Activated CD4-positive, alpha-beta memory T cell treated with anti-CD3 and anti-CD28 coated beads, Interleukin-2, amount 10 ng/mL, durations not matched to agents 7 days and 5 days (primary cell): Measurements from ENCODE around the gene ELMO3. TPM values are rescaled to one million over a fixed set of nuclear protein-coding genes. Genes with fewer than 3 reads are reported as not detected.

Source experiments
- CTCF ChIA-PET: fragments of 350-600 bp; sonication (Branson Sonifier 250); formaldehyde crosslinking; loops from one replicate; lab custom pipeline; 2021; ENCODE audit warnings: antibody characterized with exemption, inconsistent platforms; lab: Charles Lee
- POLR2A ChIA-PET: fragments of 350-600 bp; sonication (Branson Sonifier 250); formaldehyde crosslinking; loops from one replicate; lab custom pipeline; 2021; ENCODE audit warnings: antibody characterized with exemption; lab: Charles Lee
- DNase-seq: peaks from one replicate; pipeline ENCODE4 v3.0.0-alpha.2; 2020
- H3K27ac Mint-ChIP-seq: one replicate; pipeline ENCODE4 v1.8.0; 2021; ENCODE audit warnings: mild to moderate bottlenecking, mixed read lengths
- H3K27me3 Mint-ChIP-seq: one replicate; pipeline ENCODE4 v1.8.0; 2021; ENCODE audit warnings: mixed read lengths
- H3K36me3 Mint-ChIP-seq: one replicate; pipeline ENCODE4 v1.8.0; 2021; ENCODE audit warnings: low read depth, mixed read lengths
- H3K4me1 Mint-ChIP-seq: one replicate; pipeline ENCODE4 v1.8.0; 2021; ENCODE audit warnings: mixed read lengths
- H3K4me3 Mint-ChIP-seq: one replicate; pipeline ENCODE4 v1.8.0; 2021; ENCODE audit warnings: mild to moderate bottlenecking, mixed read lengths
- H3K9me3 Mint-ChIP-seq: one replicate; pipeline ENCODE4 v1.8.0; 2021; ENCODE audit warnings: mixed read lengths
- total RNA-seq, 2 experiments: library from RNA; stranded (reverse); gene quantifications; one replicate each; pipeline ENCODE4 v1.2.3, GENCODE V29; 2021

Gene ELMO3
- total RNA-seq, 2 experiments from 2014 or later, result 7.3 to 8.3 TPM

GRCh38 chr16:67185651-67186134 is 13.2 kb upstream of the ELMO3 start:
- Mint-ChIP-seq H3K27ac (no peak overlapping the region), H3K4me3 (peak overlapping the region; percentile 78), H3K36me3 (no peaks in the 10 kb centered on the region), H3K9me3 (no peaks in the 10 kb centered on the region), H3K4me1 (peaks cover 16% of the 10 kb centered on the region), H3K27me3 (peaks cover 8% of the 10 kb centered on the region)
- DNase-seq, result no peak
- ChIA-PET CTCF (interaction anchor here (0.7 to 4.2 kb wide), 19 partner anchors 11 to 242 kb away, joined by 3 to 56 read pairs (median 6); partner anchors contain the start of genes B3GNT9, FBXL8, FHOD1 and TMEM208), POLR2A (interaction anchor here (1.0 to 6.6 kb wide), 7 partner anchors 13 to 174 kb away, joined by 3 to 59 read pairs (median 6); partner anchors contain the start of genes B3GNT9, FBXL8, NOL3 and TRADD)

DNA sequence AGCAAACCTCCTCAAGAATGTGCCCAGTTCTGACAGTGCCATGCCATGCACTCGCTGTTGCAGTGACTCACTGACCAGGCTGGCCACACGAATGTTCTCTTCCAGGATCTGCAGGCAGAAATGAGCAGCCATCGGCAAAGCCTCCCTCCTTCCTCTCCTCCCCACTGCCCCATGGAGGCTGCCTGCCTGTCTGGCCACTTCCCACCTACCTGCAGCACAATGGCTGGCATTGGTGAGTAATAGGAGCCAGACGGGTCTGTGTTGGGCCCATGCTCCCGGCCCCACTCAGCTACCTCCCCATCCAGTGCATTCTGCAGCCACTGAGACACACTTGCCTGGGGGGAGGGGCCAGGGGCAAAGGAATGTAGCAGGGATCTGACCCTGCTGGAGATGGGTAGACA is 12.4 kb upstream of the ELMO3 start:
- Mint-ChIP-seq H3K27me3 (peaks cover 8% of the 10 kb centered on the region), H3K4me1 (peaks cover 21% of the 10 kb centered on the region), H3K4me3 (no peak overlapping the region), H3K36me3 (no peaks in the 10 kb centered on the region), H3K27ac (no peak overlapping the region), H3K9me3 (no peaks in the 10 kb centered on the region)
- no peak for DNase-seq
- ChIA-PET POLR2A (interaction anchor here (1.1 to 6.6 kb wide), 3 partner anchors 26 to 173 kb away, joined by 3 to 59 read pairs (median 3); partner anchors contain the start of genes FBXL8 and TRADD), CTCF (interaction anchor here (1.1 to 2.2 kb wide), 3 partner anchors 11 to 230 kb away, joined by 3 to 8 read pairs (median 8); no protein-coding TSS in a partner anchor)

DNA sequence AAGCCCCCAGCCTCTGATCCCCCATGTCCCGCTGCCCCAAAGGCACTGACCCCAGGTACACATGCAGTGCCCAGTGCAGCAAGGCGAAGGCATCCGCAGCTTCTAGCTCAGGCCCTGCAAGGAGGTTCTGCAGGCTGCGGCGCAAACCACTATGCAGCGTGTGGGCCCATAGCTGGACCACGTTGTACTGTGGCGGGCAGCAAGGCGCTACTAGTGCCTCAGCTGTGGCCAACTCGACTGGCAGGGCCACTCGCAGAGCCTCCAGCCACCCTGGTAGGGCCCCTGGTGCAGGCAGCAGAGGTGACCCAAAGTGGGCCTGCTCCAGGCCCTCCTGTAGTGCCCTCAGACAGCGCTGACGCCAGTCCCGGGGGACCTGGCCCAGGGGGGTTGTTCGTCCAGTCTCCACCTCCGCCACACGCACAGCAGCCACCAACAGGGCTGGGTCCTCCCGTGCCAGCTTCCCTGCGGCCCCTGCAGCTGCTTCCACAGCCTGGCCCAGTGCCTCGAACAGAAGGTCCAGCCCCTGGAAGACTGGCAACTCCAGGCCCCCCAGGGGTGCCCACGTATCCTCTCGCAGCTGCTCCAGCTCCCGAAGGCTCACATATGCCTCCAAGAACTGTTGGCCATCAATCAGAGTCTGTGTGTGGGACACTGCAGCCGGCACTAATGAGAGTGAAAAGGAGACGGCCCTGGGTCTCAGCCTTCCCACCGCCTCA is 11.6 kb upstream of the ELMO3 start:
- H3K9me3 Mint-ChIP-seq, result no peaks in the 10 kb centered on the region
- H3K4me3 Mint-ChIP-seq, result no peak overlapping the region
- H3K27ac Mint-ChIP-seq, result no peak overlapping the region
- ChIA-PET CTCF (interaction anchor here (1.1 kb wide), 1 partner anchor 169 kb away, joined by 3 read pairs; no protein-coding TSS in a partner anchor), POLR2A (interaction anchor here (0.8 to 1.5 kb wide), 3 partner anchors 27 to 173 kb away, joined by 3 read pairs; no protein-coding TSS in a partner anchor)
- H3K27me3 Mint-ChIP-seq, result peaks cover 8% of the 10 kb centered on the region
- no peaks in the 10 kb centered on the region for H3K36me3 Mint-ChIP-seq
- peaks cover 25% of the 10 kb centered on the region for H3K4me1 Mint-ChIP-seq
- no peak for DNase-seq

- H3K27me3 Mint-ChIP-seq, result peaks cover 8% of the 10 kb centered on the region
- DNase-seq, result no peak
- peaks cover 6% of the 10 kb centered on the region for H3K36me3 Mint-ChIP-seq
- H3K4me1 Mint-ChIP-seq, result peaks cover 34% of the 10 kb centered on the region
- ChIA-PET POLR2A (interaction anchor here (1.1 kb wide), 1 partner anchor 175 kb away, joined by 3 read pairs; no protein-coding TSS in a partner anchor), CTCF (interaction anchor here (0.7 kb wide), 1 partner anchor 33 kb away, joined by 3 read pairs; no protein-coding TSS in a partner anchor)
- H3K4me3 Mint-ChIP-seq, result no peak overlapping the region
- H3K9me3 Mint-ChIP-seq, result no peaks in the 10 kb centered on the region
- H3K27ac Mint-ChIP-seq, result no peak overlapping the region
These were observed 10.6 kb upstream of the ELMO3 start for GRCh38 chr16:67188323-67188722.

DNA sequence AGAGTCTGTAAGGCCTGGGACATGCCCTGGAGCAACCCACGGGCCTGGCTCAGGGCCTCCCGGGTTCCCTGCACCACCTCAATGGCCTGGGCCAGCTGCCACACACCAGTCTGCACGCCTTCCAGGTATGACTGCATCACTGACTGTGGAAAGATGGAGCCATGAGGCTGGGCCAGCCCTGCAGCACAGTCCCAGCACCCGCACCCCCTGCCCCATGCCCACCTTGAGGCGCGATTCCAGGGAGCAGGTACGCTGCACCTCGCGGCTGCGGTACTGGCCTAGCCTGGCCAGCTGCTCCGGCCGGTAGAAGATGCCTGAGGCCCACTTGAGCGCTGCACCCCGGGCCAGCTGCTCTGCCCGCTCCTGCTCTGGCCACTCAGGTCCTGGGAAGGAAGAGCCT is 10.1 kb upstream of the ELMO3 start:
- ChIA-PET POLR2A (interaction anchor here (1.1 kb wide), 1 partner anchor 175 kb away, joined by 3 read pairs; no protein-coding TSS in a partner anchor), CTCF (interaction anchor here (0.7 kb wide), 2 partner anchors 9 to 34 kb away, joined by 3 read pairs; no protein-coding TSS in a partner anchor)
- H3K36me3 Mint-ChIP-seq, result peaks cover 11% of the 10 kb centered on the region

GRCh38 chr16:67190041-67190440 is 8.9 kb upstream of the ELMO3 start, which contains the start of gene EXOC3L1:
EXOC3L1 (minus strand) TSS chr16:67190136; CDS start chr16:67189676, 460 bp downstream.
- POLR2A ChIA-PET, result no interaction called here

More for the DNA sequence above, 10.1 kb upstream of the ELMO3 start:
- no peak for DNase-seq
- Mint-ChIP-seq H3K9me3 (no peaks in the 10 kb centered on the region), H3K4me3 (no peak overlapping the region), H3K27me3 (peaks cover 8% of the 10 kb centered on the region), H3K4me1 (peaks cover 39% of the 10 kb centered on the region), H3K27ac (no peak overlapping the region)

GRCh38 chr16:67190448-67191399 is 8.2 kb upstream of the ELMO3 start:
- POLR2A ChIA-PET, result no interaction called here
- H3K27me3 Mint-ChIP-seq, result peaks cover under 1% of the 10 kb centered on the region
- DNase-seq, result no peak
- H3K27ac Mint-ChIP-seq, result no peak overlapping the region
- peaks cover 41% of the 10 kb centered on the region for H3K4me1 Mint-ChIP-seq
- CTCF ChIA-PET, result no interaction called here
- H3K9me3 Mint-ChIP-seq, result no peaks in the 10 kb centered on the region
- H3K4me3 Mint-ChIP-seq, result no peak overlapping the region
- H3K36me3 Mint-ChIP-seq, result peaks cover 30% of the 10 kb centered on the region

More at GRCh38 chr16:67190041-67190440, 8.9 kb upstream of the ELMO3 start, which contains the start of gene EXOC3L1:
- Mint-ChIP-seq H3K36me3 (peaks cover 24% of the 10 kb centered on the region), H3K27me3 (peaks cover 8% of the 10 kb centered on the region), H3K9me3 (no peaks in the 10 kb centered on the region), H3K4me1 (peaks cover 41% of the 10 kb centered on the region), H3K27ac (no peak within 1 kb of the TSS), H3K4me3 (no peak within 1 kb of the TSS)
- CTCF ChIA-PET, result interaction anchor here (1.1 kb wide), 1 partner anchor 172 kb away, joined by 4 read pairs; no protein-coding TSS in a partner anchor
- DNase-seq, result no peak

GRCh38 chr16:67191411-67191994 is 7.4 kb upstream of the ELMO3 start:
- ChIA-PET CTCF (interaction anchor here (0.9 to 1.6 kb wide), 5 partner anchors 28 to 237 kb away, joined by 3 to 5 read pairs (median 4); no protein-coding TSS in a partner anchor), POLR2A (interaction anchor here (1.2 to 2.2 kb wide), 5 partner anchors 11 to 40 kb away, joined by 3 to 14 read pairs (median 3); partner anchors contain the start of genes B3GNT9 and TMEM208)
- H3K27me3 Mint-ChIP-seq, result no peaks in the 10 kb centered on the region
- H3K9me3 Mint-ChIP-seq, result no peaks in the 10 kb centered on the region
- H3K36me3 Mint-ChIP-seq, result peaks cover 38% of the 10 kb centered on the region
- H3K27ac Mint-ChIP-seq, result peak overlapping the region; percentile 72
- no peak for DNase-seq
- peak overlapping the region; percentile 86 for H3K4me3 Mint-ChIP-seq
- peaks cover 46% of the 10 kb centered on the region for H3K4me1 Mint-ChIP-seq

GRCh38 chr16:67191995-67192681 is 6.8 kb upstream of the ELMO3 start, which contains the start of gene E2F4:
E2F4 (plus strand) TSS chr16:67192155; CDS start chr16:67192228, 73 bp downstream.
- peak within 1 kb of the TSS; percentile 83 for H3K27ac Mint-ChIP-seq
- POLR2A ChIA-PET, result interaction anchor here (0.9 to 3.1 kb wide), 17 partner anchors 10 to 217 kb away, joined by 3 to 18 read pairs (median 5); partner anchors contain the start of genes B3GNT9, FBXL8, PHAF1 and TMEM208

DNA sequence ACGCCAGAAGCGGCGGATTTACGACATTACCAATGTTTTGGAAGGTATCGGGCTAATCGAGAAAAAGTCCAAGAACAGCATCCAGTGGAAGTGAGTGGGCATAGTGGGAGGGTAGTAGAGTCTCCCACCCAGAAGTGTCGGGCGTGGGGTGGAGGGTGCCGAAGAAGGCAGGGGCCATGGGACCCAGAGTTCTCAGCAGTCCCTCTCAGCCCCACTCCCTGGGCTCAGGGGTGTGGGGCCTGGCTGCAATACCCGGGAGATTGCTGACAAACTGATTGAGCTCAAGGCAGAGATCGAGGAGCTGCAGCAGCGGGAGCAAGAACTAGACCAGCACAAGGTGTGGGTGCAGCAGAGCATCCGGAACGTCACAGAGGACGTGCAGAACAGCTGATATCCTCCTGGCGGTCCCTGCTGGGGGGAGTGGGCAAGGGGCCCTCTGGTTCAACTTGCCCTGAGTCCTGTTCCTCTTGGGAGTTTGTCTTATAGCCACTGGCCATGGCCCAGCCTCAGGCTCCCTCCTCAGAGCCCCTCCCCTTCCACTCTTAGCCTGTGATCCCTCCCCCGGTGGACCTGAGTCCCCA is 6.1 kb upstream of the ELMO3 start:
- H3K36me3 Mint-ChIP-seq, result peaks cover 49% of the 10 kb centered on the region
- H3K27ac Mint-ChIP-seq, result peak overlapping the region; percentile 83
- H3K9me3 Mint-ChIP-seq, result no peaks in the 10 kb centered on the region
- CTCF ChIA-PET, result interaction anchor here (0.9 to 2.2 kb wide), 15 partner anchors 18 to 245 kb away, joined by 3 to 7 read pairs (median 4); partner anchors contain the start of genes FBXL8, TMEM208 and TRADD
- peak; percentile 57 for DNase-seq
- POLR2A ChIA-PET, result interaction anchor here (0.9 to 3.1 kb wide), 18 partner anchors 9 to 218 kb away, joined by 3 to 18 read pairs (median 5); partner anchors contain the start of genes B3GNT9, FBXL8, PHAF1 and TMEM208
- H3K4me1 Mint-ChIP-seq, result peaks cover 50% of the 10 kb centered on the region
- peak overlapping the region; percentile 86 for H3K4me3 Mint-ChIP-seq
- H3K27me3 Mint-ChIP-seq, result no peaks in the 10 kb centered on the region

More at GRCh38 chr16:67191995-67192681, 6.8 kb upstream of the ELMO3 start, which contains the start of gene E2F4:
- H3K4me3 Mint-ChIP-seq, result peak within 1 kb of the TSS; percentile 86
- no peaks in the 10 kb centered on the region for H3K27me3 Mint-ChIP-seq
- H3K36me3 Mint-ChIP-seq, result peaks cover 44% of the 10 kb centered on the region
- peaks cover 50% of the 10 kb centered on the region for H3K4me1 Mint-ChIP-seq
- no peaks in the 10 kb centered on the region for H3K9me3 Mint-ChIP-seq
- DNase-seq, result peak; percentile 91
- CTCF ChIA-PET, result interaction anchor here (0.9 to 2.2 kb wide), 14 partner anchors 17 to 245 kb away, joined by 3 to 7 read pairs (median 4); partner anchors contain the start of genes FBXL8, TMEM208 and TRADD
